SKM-1 (cell line): Measurements from ENCODE around the gene EEF1AKMT2.
A peak's percentile ranks its signal among the peaks of the same experiment; 100 is the strongest.

Experiments
- DNase-seq: peaks from one replicate; lab custom pipeline; 2025; ENCODE audit not compliant: unreplicated experiment; lab: John Stamatoyannopoulos, UW

EEF1AKMT2 gene

GRCh38 chr10:124739119-124739921, 52.4 kb downstream of the EEF1AKMT2 start:
- DNase-seq = no peak

- no peak for DNase-seq
These were observed 53.2 kb downstream of the EEF1AKMT2 start for GRCh38 chr10:124738441-124738840.

GRCh38 chr10:124737708-124738107, 54.0 kb downstream of the EEF1AKMT2 start:
- no peak for DNase-seq

- DNase-seq = no peak
These were observed 54.5 kb downstream of the EEF1AKMT2 start for GRCh38 chr10:124737221-124737620.

GRCh38 chr10:124736491-124737136, 55.1 kb downstream of the EEF1AKMT2 start:
- no peak for DNase-seq

- DNase-seq = no peak
These were observed 56.0 kb downstream of the EEF1AKMT2 start for GRCh38 chr10:124735491-124736286.

GRCh38 chr10:124734311-124735166, 57.1 kb downstream of the EEF1AKMT2 start:
- no peak for DNase-seq

GRCh38 chr10:124733571-124734245, 58.0 kb downstream of the EEF1AKMT2 start:
- DNase-seq = no peak

- DNase-seq = no peak
These were observed 58.6 kb downstream of the EEF1AKMT2 start for GRCh38 chr10:124732931-124733570.

GRCh38 chr10:124731551-124731950, 60.1 kb downstream of the EEF1AKMT2 start:
- no peak for DNase-seq

GRCh38 chr10:124730790-124731189, 60.9 kb downstream of the EEF1AKMT2 start:
- DNase-seq = no peak

GRCh38 chr10:124728830-124729661, 62.6 kb downstream of the EEF1AKMT2 start:
- DNase-seq = no peak

GRCh38 chr10:124728071-124728829, 63.4 kb downstream of the EEF1AKMT2 start:
- peak; percentile 42 for DNase-seq

- no peak for DNase-seq
These were observed 64.2 kb downstream of the EEF1AKMT2 start for GRCh38 chr10:124727361-124727960.

- DNase-seq = no peak
These were observed 65.9 kb downstream of the EEF1AKMT2 start for GRCh38 chr10:124725791-124726190.

GRCh38 chr10:124725171-124725631, 66.5 kb downstream of the EEF1AKMT2 start:
- DNase-seq = no peak

- no peak for DNase-seq
These were observed 67.2 kb downstream of the EEF1AKMT2 start for GRCh38 chr10:124724279-124725027.
